HepG2 (cell line): Measurements from ENCODE around the gene VPS25. TPM values are rescaled to one million over a fixed set of nuclear protein-coding genes. Genes with fewer than 3 reads are reported as not detected.

Experiments
- CEBPG ChIP-seq: IDR thresholded peaks from 2 replicates; pipeline ENCODE4 v1.6.1; 2016
- FOXJ3 ChIP-seq: sonication (generic); formaldehyde crosslinking; IDR thresholded peaks from 2 replicates; pipeline ENCODE4 v1.4.0; 2020; ENCODE audit warnings: missing genetic modification reagents, mild to moderate bottlenecking, borderline replicate concordance
- GTF3A ChIP-seq: sonication (generic); formaldehyde crosslinking; conservative IDR thresholded peaks from 2 replicates; pipeline ENCODE4 v1.4.0; 2020; ENCODE audit warnings: mild to moderate bottlenecking, missing genetic modification reagents
- HDAC6 ChIP-seq: fragments of 200-600 bp; sonication (generic); IDR thresholded peaks from 2 replicates; pipeline ENCODE4 v1.7.0; 2017; ENCODE audit warnings: mild to moderate bottlenecking, antibody characterized with exemption, low read length, low read depth
- HIC2 ChIP-seq: sonication (generic); formaldehyde crosslinking; IDR thresholded peaks from 2 replicates; pipeline ENCODE4 v1.9.0; 2022; ENCODE audit warnings: low read depth, missing genetic modification reagents
- MBD4 ChIP-seq: IDR thresholded peaks from 2 replicates; pipeline ENCODE4 v1.6.1; 2012; ENCODE audit warnings: low read length, inconsistent platforms, borderline replicate concordance
- MTA3 ChIP-seq: sonication (generic); formaldehyde crosslinking; IDR thresholded peaks from 2 replicates; pipeline ENCODE4 v1.4.0; 2020; ENCODE audit warnings: missing genetic modification reagents
- NR2F1 ChIP-seq, 2 experiments: fragments of 450-650 bp in 1 of 2; formaldehyde crosslinking in 1 of 2; IDR thresholded peaks; 2 replicates each; pipeline versions ENCODE4 v1.5.0 to v1.6.1; 2016 to 2020; ENCODE audit warnings: mild to moderate bottlenecking in 1 of 2, missing compliant biosample characterization in 1 of 2, missing genetic modification reagents in 1 of 2, moderate library complexity in 1 of 2
- SNAI1 ChIP-seq: sonication (generic); formaldehyde crosslinking; IDR thresholded peaks from 2 replicates; pipeline ENCODE4 v1.5.0; 2020; ENCODE audit warnings: mild to moderate bottlenecking, missing genetic modification reagents, borderline replicate concordance
- SRSF4 ChIP-seq: fragments of 200-400 bp; formaldehyde crosslinking; IDR thresholded peaks from one replicate; pipeline ENCODE4 v1.6.1; 2018; ENCODE audit warnings: mild to moderate bottlenecking, low read depth, low read length, moderate library complexity; ENCODE audit not compliant: poor library complexity, severe bottlenecking
- TAF1 ChIP-seq: sonication (generic); formaldehyde crosslinking; IDR thresholded peaks from 2 replicates; pipeline ENCODE4 v1.4.0; 2020; ENCODE audit warnings: missing genetic modification reagents
- TCF7L2 ChIP-seq: IDR thresholded peaks from 2 replicates; pipeline ENCODE4 v1.6.1; 2011; ENCODE audit warnings: mild to moderate bottlenecking, low read depth, low read length, moderate library complexity
- ZBTB21 ChIP-seq: sonication (generic); formaldehyde crosslinking; IDR thresholded peaks from 2 replicates; pipeline ENCODE4 v1.4.0; 2020; ENCODE audit warnings: missing genetic modification reagents
- ZNF136 ChIP-seq: sonication (generic); formaldehyde crosslinking; IDR thresholded peaks from 2 replicates; pipeline ENCODE4 v1.8.1; 2022; ENCODE audit warnings: low read depth, mild to moderate bottlenecking, moderate library complexity, missing genetic modification reagents
- ZNF292 ChIP-seq: sonication (generic); formaldehyde crosslinking; IDR thresholded peaks from 2 replicates; pipeline ENCODE4 v1.8.1; 2022; ENCODE audit warnings: mild to moderate bottlenecking, low read depth, missing genetic modification reagents, borderline replicate concordance
- ZNF709 ChIP-seq: sonication (generic); formaldehyde crosslinking; IDR thresholded peaks from 2 replicates; pipeline ENCODE4 v1.5.0; 2020; ENCODE audit warnings: mild to moderate bottlenecking, missing genetic modification reagents
- ZNF749 ChIP-seq: sonication (generic); formaldehyde crosslinking; IDR thresholded peaks from 2 replicates; pipeline ENCODE4 v1.8.0; 2022; ENCODE audit warnings: mild to moderate bottlenecking, missing genetic modification reagents, moderate library complexity, borderline replicate concordance
- polyA plus RNA-seq, 8 experiments: library from polyadenylated mRNA; depleted of rRNA in 3 of 8; stranded (reverse) in 7 of 8; unstranded in 1 of 8; fragments of >200 nt; fragmentation: Illumina TruSeq in 4 of 8; extraction: Trizol in 4 of 8; gene quantifications; 2 replicates each; pipeline versions ENCODE4 v1.2.1 to v1.2.3, GENCODE V29; 2011 to 2016; ENCODE audit warnings: low read depth in 4 of 8, missing spikeins in 1 of 8, mixed read lengths in 1 of 8; ENCODE audit not compliant: insufficient read depth in 1 of 8
- total RNA-seq, 5 experiments: library from RNA; depleted of rRNA; stranded (reverse); fragments of >200 nt; fragmentation: Illumina TruSeq; extraction: Trizol; gene quantifications; 2 replicates each; pipeline ENCODE4 v1.2.3, GENCODE V29; 2016; ENCODE audit warnings: low read depth in 1 of 5
- TF ChIP-seq, protein P1 (sequence below): sonication (generic); formaldehyde crosslinking; IDR thresholded peaks from 2 replicates; pipeline ENCODE4 v1.5.0; 2020; ENCODE audit warnings: mild to moderate bottlenecking, missing genetic modification reagents, moderate library complexity
- TF ChIP-seq, protein P2 (sequence below): sonication (generic); formaldehyde crosslinking; IDR thresholded peaks from 2 replicates; pipeline ENCODE4 v1.4.0; 2020; ENCODE audit warnings: mild to moderate bottlenecking, missing genetic modification reagents, borderline replicate concordance
- TF ChIP-seq, protein P3 (sequence below): sonication (generic); formaldehyde crosslinking; IDR thresholded peaks from 2 replicates; pipeline ENCODE4 v1.4.0; 2020; ENCODE audit warnings: mild to moderate bottlenecking, missing genetic modification reagents
- TF ChIP-seq, protein P4 (sequence below): IDR thresholded peaks from 2 replicates; pipeline ENCODE4 v1.6.1; 2016; ENCODE audit warnings: missing biosample characterization, missing genetic modification reagents, low read depth
- TF ChIP-seq, protein P5 (sequence below): sonication (generic); formaldehyde crosslinking; IDR thresholded peaks from 2 replicates; pipeline ENCODE4 v1.4.0; 2020; ENCODE audit warnings: mild to moderate bottlenecking, missing genetic modification reagents

Gene VPS25
- total and polyA plus RNA-seq, 2 of the 13 experiments (the other 11 are each of a cell fraction or from before 2014, with no cell fraction given) = 161 to 249 TPM

GRCh38 chr17:42803074-42803883 is 30.0 kb downstream of the VPS25 start (continued):
- TF ChIP-seq ZNF136 (CRISPR knock-in tag) (no peak), ZNF749 (CRISPR knock-in tag) (no peak), ZNF709 (CRISPR knock-in tag) (no peak), SNAI1 (no peak), HIC2 (CRISPR knock-in tag) (no peak), MTA3 (CRISPR knock-in tag) (no peak), HDAC6 (no peak), MBD4 (0 out of 2 replicates have a peak, but pooled peaks have one; percentile 31), SRSF4 (no peak), TAF1 (CRISPR knock-in tag) (no peak), ZBTB21 (CRISPR knock-in tag) (no peak), ZNF292 (CRISPR knock-in tag) (0 out of 2 replicates have a peak, but pooled peaks have one; percentile 61), TCF7L2 (no peak), NR2F1 (CRISPR knock-in tag; IDR thresholded peaks at IDR 0.05) (0 out of 4 replicates have a peak, but pooled peaks have one; percentile 39 to 63), CEBPG (no peak), FOXJ3 (CRISPR knock-in tag) (0 out of 2 replicates have a peak, but pooled peaks have one; percentile 58), GTF3A (no peak)
- TF ChIP-seq, protein P1, sequence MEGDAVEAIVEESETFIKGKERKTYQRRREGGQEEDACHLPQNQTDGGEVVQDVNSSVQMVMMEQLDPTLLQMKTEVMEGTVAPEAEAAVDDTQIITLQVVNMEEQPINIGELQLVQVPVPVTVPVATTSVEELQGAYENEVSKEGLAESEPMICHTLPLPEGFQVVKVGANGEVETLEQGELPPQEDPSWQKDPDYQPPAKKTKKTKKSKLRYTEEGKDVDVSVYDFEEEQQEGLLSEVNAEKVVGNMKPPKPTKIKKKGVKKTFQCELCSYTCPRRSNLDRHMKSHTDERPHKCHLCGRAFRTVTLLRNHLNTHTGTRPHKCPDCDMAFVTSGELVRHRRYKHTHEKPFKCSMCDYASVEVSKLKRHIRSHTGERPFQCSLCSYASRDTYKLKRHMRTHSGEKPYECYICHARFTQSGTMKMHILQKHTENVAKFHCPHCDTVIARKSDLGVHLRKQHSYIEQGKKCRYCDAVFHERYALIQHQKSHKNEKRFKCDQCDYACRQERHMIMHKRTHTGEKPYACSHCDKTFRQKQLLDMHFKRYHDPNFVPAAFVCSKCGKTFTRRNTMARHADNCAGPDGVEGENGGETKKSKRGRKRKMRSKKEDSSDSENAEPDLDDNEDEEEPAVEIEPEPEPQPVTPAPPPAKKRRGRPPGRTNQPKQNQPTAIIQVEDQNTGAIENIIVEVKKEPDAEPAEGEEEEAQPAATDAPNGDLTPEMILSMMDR (CRISPR knock-in tag) = no peak
- TF ChIP-seq, protein P2, sequence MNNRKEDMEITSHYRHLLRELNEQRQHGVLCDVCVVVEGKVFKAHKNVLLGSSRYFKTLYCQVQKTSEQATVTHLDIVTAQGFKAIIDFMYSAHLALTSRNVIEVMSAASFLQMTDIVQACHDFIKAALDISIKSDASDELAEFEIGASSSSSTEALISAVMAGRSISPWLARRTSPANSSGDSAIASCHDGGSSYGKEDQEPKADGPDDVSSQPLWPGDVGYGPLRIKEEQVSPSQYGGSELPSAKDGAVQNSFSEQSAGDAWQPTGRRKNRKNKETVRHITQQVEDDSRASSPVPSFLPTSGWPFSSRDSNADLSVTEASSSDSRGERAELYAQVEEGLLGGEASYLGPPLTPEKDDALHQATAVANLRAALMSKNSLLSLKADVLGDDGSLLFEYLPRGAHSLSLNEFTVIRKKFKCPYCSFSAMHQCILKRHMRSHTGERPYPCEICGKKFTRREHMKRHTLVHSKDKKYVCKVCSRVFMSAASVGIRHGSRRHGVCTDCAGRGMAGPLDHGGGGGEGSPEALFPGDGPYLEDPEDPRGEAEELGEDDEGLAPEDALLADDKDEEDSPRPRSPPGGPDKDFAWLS (CRISPR knock-in tag) = no peak
- TF ChIP-seq, protein P3, sequence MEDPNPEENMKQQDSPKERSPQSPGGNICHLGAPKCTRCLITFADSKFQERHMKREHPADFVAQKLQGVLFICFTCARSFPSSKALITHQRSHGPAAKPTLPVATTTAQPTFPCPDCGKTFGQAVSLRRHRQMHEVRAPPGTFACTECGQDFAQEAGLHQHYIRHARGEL = no peak
- TF ChIP-seq, protein P4, sequence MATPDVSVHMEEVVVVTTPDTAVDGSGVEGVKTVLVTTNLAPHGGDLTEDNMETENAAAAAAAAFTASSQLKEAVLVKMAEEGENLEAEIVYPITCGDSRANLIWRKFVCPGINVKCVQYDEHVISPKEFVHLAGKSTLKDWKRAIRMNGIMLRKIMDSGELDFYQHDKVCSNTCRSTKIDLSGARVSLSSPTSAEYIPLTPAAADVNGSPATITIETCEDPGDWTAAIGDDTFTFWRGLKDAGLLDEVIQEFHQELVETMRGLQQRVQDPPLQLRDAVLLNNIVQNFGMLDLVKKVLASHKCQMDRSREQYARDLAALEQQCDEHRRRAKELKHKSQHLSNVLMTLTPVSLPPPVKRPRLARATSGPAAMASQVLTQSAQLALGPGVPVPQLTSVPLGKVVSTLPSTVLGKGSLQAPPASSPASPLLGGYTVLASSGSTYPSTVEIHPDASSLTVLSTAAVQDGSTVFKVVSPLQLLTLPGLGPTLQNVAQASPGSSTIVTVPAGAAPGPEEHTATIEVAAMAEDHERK (CRISPR knock-in tag) = no peak
- TF ChIP-seq, protein P5, sequence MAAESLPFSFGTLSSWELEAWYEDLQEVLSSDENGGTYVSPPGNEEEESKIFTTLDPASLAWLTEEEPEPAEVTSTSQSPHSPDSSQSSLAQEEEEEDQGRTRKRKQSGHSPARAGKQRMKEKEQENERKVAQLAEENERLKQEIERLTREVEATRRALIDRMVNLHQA = no peak
